ENCODE results near the gene RNF220. TPM values are rescaled to one million over a fixed set of nuclear protein-coding genes. Genes with fewer than 3 reads are reported as not detected.

The RNF220 gene
- total RNA-seq, 4 donors from 2014 or later, result 116 to 140 (median 123) TPM

DNA sequence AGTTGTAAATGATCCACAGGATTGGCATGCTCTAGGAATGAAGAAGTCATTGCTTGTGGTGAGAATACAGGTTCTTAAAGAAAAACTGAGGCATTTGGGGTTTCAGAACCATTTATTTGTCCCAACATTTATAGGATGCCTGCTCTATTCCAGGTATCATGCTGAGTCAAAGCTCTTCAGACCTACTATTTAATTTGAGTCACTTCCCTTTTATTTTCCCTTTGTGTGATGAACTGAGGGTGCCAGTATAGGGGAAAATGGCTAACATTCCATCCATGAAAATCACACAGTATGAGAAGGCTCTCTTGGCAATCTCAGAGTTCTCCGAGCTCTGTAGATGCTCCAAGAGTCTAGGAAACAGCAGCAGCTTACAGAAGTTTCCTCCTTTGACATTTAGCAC is 110.4 kb downstream of the RNF220 start:
- TF ChIP-seq CTCF (IDR thresholded peaks at IDR 0.05) (no peak), POLR2A (IDR thresholded peaks at IDR 0.05) (no peak)
- no peak for DNase-seq (ENCODE audit: low spot score in 2 of 2)
- H3K4me3 ChIP-seq (ENCODE audit: low read depth, poor library complexity, severe bottlenecking), result no peak overlapping the region
- intact Hi-C loops (cut with DNase I; ENCODE audit: low total_unique reads), result no loop called here
- WGBS, 2 donors, result 82 to 94% methylated on average over 1 of the region's 1 CpG

DNA sequence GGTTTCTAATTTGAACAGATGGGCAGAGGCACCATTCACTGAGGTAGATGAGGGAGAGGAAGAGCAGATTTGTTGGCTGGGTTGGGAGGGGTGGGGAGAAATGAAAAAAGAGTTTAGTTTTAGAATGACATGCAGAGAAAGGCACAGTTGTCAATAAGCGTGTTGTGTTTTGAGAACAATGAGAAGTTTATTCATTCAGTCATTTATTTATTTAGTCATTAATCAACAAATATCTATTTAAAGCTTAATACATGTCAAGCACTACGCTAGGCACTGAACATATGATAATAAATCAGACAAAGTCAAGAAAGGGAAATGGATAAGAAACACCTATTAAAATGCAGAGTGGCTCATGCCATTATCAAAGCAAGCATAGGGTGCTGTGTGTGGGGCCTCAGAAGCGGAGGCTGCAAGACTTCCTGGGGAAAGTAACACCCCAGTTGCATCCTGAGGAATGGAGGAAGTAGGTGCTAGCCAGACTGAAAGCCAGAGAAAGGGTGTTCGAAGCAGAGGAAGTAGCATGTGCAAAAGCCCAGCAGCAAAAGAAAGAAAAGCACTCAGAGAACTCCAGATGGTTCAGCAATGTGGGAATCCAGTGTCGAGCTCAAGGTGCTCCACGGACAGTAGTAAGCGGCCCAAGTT is 114.1 kb downstream of the RNF220 start:
- WGBS, 2 donors, result 71 to 72% methylated on average over 7 of the region's 7 CpGs
- intact Hi-C loops (cut with DNase I; ENCODE audit: low total_unique reads), result no loop called here
- TF ChIP-seq POLR2A (IDR thresholded peaks at IDR 0.05) (no peak), CTCF (IDR thresholded peaks at IDR 0.05) (no peak)
- DNase-seq (ENCODE audit: low spot score in 2 of 2), result no peak
- no peak overlapping the region for H3K4me3 ChIP-seq (ENCODE audit: low read depth, poor library complexity, severe bottlenecking)

- no peak for TF ChIP-seq CTCF (IDR thresholded peaks at IDR 0.05)
- TF ChIP-seq POLR2A (IDR thresholded peaks at IDR 0.05), result no peak
- no peak for DNase-seq (ENCODE audit: low spot score in 2 of 2)
- intact Hi-C loops (cut with DNase I; ENCODE audit: low total_unique reads), result no loop called here
- no peak overlapping the region for H3K4me3 ChIP-seq (ENCODE audit: low read depth, poor library complexity, severe bottlenecking)
- WGBS, 2 donors, result 87 to 91% methylated on average over 5 of the region's 5 CpGs
Measured at GRCh38 chr1:44521378-44522080, 116.5 kb downstream of the RNF220 start.

- WGBS, 2 donors, result 53 to 65% methylated on average over 23 of the region's 23 CpGs
- intact Hi-C loops (cut with DNase I; ENCODE audit: low total_unique reads), result no loop called here
- no peak for TF ChIP-seq POLR2A (IDR thresholded peaks at IDR 0.05)
- no peak for TF ChIP-seq CTCF (IDR thresholded peaks at IDR 0.05)
- no peak for DNase-seq (ENCODE audit: low spot score in 2 of 2)
- H3K4me3 ChIP-seq (ENCODE audit: low read depth, poor library complexity, severe bottlenecking), result no peak overlapping the region
Measured at GRCh38 chr1:44523593-44524591, 118.8 kb downstream of the RNF220 start.

- intact Hi-C loops (cut with DNase I; ENCODE audit: low total_unique reads), result no loop called here
- no peak for DNase-seq (ENCODE audit: low spot score in 2 of 2)
- 38 to 41% methylated on average over 20 of the region's 20 CpGs for WGBS, 2 donors
- H3K4me3 ChIP-seq (ENCODE audit: low read depth, poor library complexity, severe bottlenecking), result no peak overlapping the region
- TF ChIP-seq POLR2A (IDR thresholded peaks at IDR 0.05) (no peak), CTCF (IDR thresholded peaks at IDR 0.05) (no peak)
Measured at GRCh38 chr1:44524655-44525500, 119.8 kb downstream of the RNF220 start.
